AG04450 (cell line): ENCODE results near the gene OR52I2. TPM values are rescaled to one million over a fixed set of nuclear protein-coding genes. Genes with fewer than 3 reads are reported as not detected.
A peak's percentile ranks its signal among the peaks of the same experiment; 100 is the strongest.

Source experiments
- CTCF ChIA-PET: fragments of 300-600, 350-600 bp; formaldehyde crosslinking; extraction: SDS; loops from one replicate; lab custom pipeline; 2022; ENCODE audit warnings: antibody characterized with exemption, inconsistent platforms; lab: Charles Lee
- POLR2A ChIA-PET: fragments of 350-600 bp; formaldehyde crosslinking; extraction: SDS; loops from one replicate; lab custom pipeline; 2021; ENCODE audit warnings: antibody characterized with exemption, inconsistent platforms; lab: Yijun Ruan, JAX
- DNase-seq: peaks from one replicate; pipeline ENCODE4 v3.0.0-alpha.2; 2011; ENCODE audit warnings: low read depth, low spot score
- H3K27ac ChIP-seq: one replicate; pipeline ENCODE4 v1.5.1; 2012; ENCODE audit warnings: low read depth, low read length, control low read depth
- H3K27me3 ChIP-seq: one replicate; pipeline ENCODE4 v1.6.0; 2012; ENCODE audit warnings: low read length; ENCODE audit not compliant: control insufficient read depth, insufficient read depth
- H3K4me3 ChIP-seq: 2 replicates; pipeline ENCODE4 v1.5.1; 2011; ENCODE audit warnings: mild to moderate bottlenecking, low read depth, low read length, control low read depth
- H3K9me3 ChIP-seq: 2 replicates; pipeline ENCODE4 v1.5.1; 2012; ENCODE audit warnings: low read length; ENCODE audit not compliant: control insufficient read depth, insufficient read depth
- polyA minus RNA-seq: library from RNA; depleted of rRNA, polyadenylated mRNA; stranded (reverse); fragments of >200 nt; gene quantifications from 2 replicates; pipeline ENCODE4 v1.2.3, GENCODE V29; 2011; rRNA and poly(A)+ RNA removed
- polyA plus RNA-seq: library from polyadenylated mRNA; depleted of rRNA; stranded (reverse); fragments of >200 nt; gene quantifications from 2 replicates; pipeline ENCODE4 v1.2.3, GENCODE V29; 2011; rRNA removed
- TF ChIP-seq, protein P1 (sequence below): IDR thresholded peaks from 2 replicates; pipeline ENCODE4 v1.5.1; 2011; ENCODE audit warnings: low read depth, low read length, control low read depth, inconsistent platforms

Gene OR52I2
- polyA plus RNA-seq, result not detected in 2 replicates
- polyA minus RNA-seq, result not detected in 2 replicates

GRCh38 chr11:4581443-4581842, at the start of gene OR52I2:
TSS of gene OR52I2 (plus strand) at chr11:4581743.
- TF ChIP-seq, protein P1, sequence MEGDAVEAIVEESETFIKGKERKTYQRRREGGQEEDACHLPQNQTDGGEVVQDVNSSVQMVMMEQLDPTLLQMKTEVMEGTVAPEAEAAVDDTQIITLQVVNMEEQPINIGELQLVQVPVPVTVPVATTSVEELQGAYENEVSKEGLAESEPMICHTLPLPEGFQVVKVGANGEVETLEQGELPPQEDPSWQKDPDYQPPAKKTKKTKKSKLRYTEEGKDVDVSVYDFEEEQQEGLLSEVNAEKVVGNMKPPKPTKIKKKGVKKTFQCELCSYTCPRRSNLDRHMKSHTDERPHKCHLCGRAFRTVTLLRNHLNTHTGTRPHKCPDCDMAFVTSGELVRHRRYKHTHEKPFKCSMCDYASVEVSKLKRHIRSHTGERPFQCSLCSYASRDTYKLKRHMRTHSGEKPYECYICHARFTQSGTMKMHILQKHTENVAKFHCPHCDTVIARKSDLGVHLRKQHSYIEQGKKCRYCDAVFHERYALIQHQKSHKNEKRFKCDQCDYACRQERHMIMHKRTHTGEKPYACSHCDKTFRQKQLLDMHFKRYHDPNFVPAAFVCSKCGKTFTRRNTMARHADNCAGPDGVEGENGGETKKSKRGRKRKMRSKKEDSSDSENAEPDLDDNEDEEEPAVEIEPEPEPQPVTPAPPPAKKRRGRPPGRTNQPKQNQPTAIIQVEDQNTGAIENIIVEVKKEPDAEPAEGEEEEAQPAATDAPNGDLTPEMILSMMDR, result no peak
- no peaks in the 10 kb centered on the region for H3K9me3 ChIP-seq
- H3K27me3 ChIP-seq, result peaks cover 2% of the 10 kb centered on the region
- ChIA-PET CTCF (no interaction called here), POLR2A (no interaction called here)
- DNase-seq, result no peak
- H3K4me3 ChIP-seq, result no peak within 1 kb of the TSS
- H3K27ac ChIP-seq, result no peak within 1 kb of the TSS

- TF ChIP-seq, protein P1, result peak; percentile 65
- no peaks in the 10 kb centered on the region for H3K27me3 ChIP-seq
- no peaks in the 10 kb centered on the region for H3K9me3 ChIP-seq
- H3K27ac ChIP-seq, result no peak overlapping the region
- ChIA-PET CTCF (interaction anchor here (0.6 to 9.9 kb wide), 21 partner anchors 9 to 377 kb away, joined by 3 to 311 read pairs (median 3); partner anchors contain the start of genes OR52K1 and TRIM21), POLR2A (no interaction called here)
- DNase-seq, result peak; percentile 4
- no peak overlapping the region for H3K4me3 ChIP-seq
Observed at GRCh38 chr11:4539603-4540219, 41.8 kb upstream of the OR52I2 start.

DNA sequence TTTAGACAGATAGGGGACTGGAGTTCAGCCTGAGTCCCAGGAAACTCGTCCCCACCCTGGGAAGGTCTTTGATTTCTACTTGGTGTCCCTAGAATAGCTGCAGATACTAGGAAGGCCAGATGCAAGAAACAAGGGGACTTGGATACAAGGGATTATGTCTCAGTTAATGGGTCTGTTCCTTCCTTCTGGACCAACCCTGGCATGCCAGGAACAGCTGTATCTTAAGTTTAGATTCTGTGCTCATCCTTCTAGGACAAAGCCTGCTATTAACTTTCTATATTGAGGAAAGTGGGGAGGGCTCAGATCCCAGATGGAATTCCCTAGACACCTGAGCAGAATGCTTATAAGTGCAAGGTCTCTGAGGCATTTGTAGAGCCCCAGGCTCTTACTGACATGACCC, 40.5 kb upstream of the OR52I2 start:
- ChIA-PET POLR2A (no interaction called here), CTCF (interaction anchor here (9.9 kb wide), 1 partner anchor 358 kb away, joined by 311 read pairs; no protein-coding TSS in a partner anchor)
- Histone ChIP-seq H3K4me3 (no peak overlapping the region), H3K27me3 (no peaks in the 10 kb centered on the region), H3K9me3 (no peaks in the 10 kb centered on the region), H3K27ac (no peak overlapping the region)
- TF ChIP-seq, protein P1, result no peak
- DNase-seq, result no peak

- Histone ChIP-seq H3K9me3 (no peaks in the 10 kb centered on the region), H3K27me3 (no peaks in the 10 kb centered on the region), H3K27ac (no peak overlapping the region), H3K4me3 (no peak overlapping the region)
- ChIA-PET CTCF (interaction anchor here (9.9 kb wide), 1 partner anchor 360 kb away, joined by 311 read pairs; no protein-coding TSS in a partner anchor), POLR2A (no interaction called here)
- TF ChIP-seq, protein P1, result no peak
- no peak for DNase-seq
Observed at GRCh38 chr11:4543561-4543960, 38.0 kb upstream of the OR52I2 start.

- ChIA-PET POLR2A (no interaction called here), CTCF (interaction anchor here (9.9 kb wide), 1 partner anchor 362 kb away, joined by 311 read pairs; no protein-coding TSS in a partner anchor)
- DNase-seq, result no peak
- H3K4me3 ChIP-seq, result no peak within 1 kb of the TSS
- TF ChIP-seq, protein P1, result no peak
- H3K27ac ChIP-seq, result no peak within 1 kb of the TSS
- H3K27me3 ChIP-seq, result no peaks in the 10 kb centered on the region
- no peaks in the 10 kb centered on the region for H3K9me3 ChIP-seq
Observed at GRCh38 chr11:4544891-4545290, 36.7 kb upstream of the OR52I2 start, which contains the start of gene OR52M1. TSS of gene OR52M1 (plus strand) at chr11:4545191. CDS start at chr11:4545191, 0 bp downstream.
